ENCODE data around the gene ACTN2.

ACTN2 gene

DNA sequence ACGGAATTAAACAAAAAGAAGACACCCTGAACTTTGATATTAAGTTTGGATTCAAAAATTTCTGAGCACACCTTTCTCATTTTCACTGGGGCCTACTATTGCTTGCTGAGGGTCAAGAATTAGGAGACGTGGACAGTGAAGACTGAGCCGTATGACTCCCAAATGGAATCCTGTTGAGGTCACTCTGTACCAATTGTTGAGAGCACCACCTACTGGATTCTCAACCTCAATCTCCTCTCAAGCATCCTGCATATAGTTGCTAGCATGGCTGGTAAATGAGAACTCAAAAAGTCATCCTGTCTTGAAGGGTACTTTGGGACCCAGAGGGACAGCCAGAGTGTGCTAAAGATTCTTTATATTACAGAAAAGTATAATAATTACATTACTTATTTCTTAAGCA is 88.6 kb downstream of the ACTN2 start:
- DNase-seq (ENCODE audit: low spot score): peak; percentile 22

- no peak for DNase-seq (ENCODE audit: low spot score)
Measured at GRCh38 chr1:236779312-236779711, 93.0 kb downstream of the ACTN2 start.

DNA sequence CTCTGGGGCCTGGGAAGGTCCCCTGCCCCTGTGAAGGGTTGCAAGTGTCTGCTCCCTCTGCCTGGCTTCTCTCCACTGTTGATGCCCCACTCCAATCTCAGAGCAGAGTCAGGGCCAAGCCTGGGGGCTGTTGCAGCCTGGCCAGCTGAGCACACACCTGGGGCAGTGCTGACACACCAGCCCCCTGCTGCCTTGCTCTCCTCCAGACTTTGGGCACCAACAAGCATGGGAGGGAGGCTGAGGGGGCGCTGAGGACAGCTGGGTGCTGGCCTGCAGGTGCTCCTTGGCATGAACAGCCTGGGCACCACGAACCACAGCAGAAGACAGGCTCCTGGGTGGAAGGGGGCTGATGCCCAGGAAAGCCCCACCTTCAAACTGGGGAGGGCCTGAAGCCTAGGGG is 99.2 kb downstream of the ACTN2 start:
- DNase-seq (ENCODE audit: low spot score): no peak

GRCh38 chr1:236786453-236786852 is 100.2 kb downstream of the ACTN2 start:
- DNase-seq (ENCODE audit: low spot score): no peak

DNA sequence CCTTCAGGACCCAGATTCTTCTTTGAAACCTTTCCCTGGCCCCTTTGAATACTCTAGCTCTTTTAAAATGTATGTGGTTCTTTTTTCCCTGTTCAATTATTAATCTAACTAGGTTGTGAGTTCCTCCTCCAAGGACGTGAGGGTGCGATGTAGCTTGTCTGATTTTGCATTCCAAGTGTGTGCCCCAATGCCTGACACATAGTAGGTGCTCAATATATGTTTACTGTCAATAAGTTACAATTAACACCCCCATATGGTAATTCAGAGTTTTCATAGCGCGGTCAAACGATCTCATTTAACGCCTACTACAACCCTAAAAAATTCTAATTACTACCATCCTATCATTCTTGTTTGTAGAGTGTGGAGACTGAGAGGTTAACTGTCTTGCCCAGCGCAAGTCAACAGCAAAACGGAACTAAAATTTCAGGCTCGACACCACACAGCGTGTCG is 108.3 kb downstream of the ACTN2 start:
- DNase-seq (ENCODE audit: low spot score): no peak

- DNase-seq (ENCODE audit: low spot score): peak; percentile 97
Measured at GRCh38 chr1:236795035-236795756, 108.9 kb downstream of the ACTN2 start, which contains the start of gene MTR. TSS of gene MTR (plus strand) at chr1:236795292. CDS start at chr1:236795704, 412 bp downstream.

DNA sequence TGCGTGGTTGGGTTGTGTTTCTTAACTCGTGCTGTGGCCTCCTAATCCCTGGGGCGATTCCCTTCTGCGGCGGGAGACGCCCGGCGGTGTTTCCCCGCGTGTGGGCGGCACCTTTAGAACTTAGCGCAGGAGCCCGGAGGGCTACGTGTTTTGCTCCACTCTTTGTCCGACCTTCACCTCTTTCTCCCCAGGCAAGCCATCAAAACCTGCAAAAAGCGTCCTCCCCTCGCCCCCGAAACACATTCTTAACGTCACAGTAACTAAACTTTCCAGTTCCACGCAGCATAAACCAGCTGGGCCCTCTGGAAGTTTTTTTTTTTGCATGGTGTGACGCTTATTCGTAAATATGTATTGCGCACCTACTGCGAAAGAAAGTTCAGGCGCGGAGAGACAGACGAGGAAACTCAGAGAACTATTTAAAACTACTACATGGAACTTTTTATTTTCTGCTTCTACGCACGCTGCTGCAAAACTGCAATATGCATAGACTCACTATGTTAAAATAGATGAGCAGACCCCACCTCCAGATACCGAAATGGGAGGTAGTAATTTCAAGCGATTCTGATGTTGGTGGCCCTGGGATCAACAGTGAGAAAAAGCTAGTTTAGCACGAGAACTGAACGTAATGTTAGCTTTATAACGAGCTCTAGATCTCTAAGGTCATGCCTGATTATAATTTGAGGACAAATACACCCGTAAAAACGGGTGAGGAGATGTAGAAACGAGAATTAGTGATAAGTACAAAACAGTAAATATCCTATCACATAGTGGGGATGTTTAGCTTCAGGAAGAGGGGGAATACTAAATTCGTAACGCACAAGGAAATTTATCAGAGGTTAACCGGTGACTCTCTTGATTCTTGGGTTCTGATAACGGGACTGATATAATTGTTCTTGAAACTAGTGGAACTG is 109.7 kb downstream of the ACTN2 start:
- DNase-seq (ENCODE audit: low spot score): peak; percentile 9

- no peak for DNase-seq (ENCODE audit: low spot score)
Measured at GRCh38 chr1:236799001-236799400, 112.7 kb downstream of the ACTN2 start.

DNA sequence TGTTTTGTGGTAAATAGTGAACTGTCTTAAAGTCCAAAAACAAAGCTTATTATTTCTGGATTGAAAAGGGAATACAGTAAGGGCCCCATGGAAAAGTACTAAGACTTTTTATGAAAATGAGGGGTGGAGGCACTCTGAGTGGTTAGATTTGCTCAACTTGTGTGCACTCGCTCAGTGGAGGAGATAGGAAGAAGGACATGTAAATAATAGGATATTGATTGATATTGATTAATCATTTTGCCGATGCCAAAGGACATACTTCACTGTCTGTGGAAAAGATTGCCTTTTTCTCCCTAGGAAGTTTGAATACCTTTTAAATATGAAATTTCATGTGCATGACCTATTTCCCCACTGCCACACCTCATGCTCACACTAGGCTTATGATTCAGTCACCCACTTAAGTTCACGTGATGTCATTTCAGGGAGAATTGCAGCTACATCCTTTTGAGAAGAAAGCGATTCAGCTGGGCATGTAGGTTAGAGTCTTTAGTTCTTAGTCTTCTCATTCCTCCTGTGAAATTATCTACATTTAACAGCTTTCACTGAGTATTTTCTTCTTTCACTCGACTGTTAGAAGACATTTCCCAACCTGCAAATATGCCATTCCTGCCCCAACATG is 113.8 kb downstream of the ACTN2 start:
- DNase-seq (ENCODE audit: low spot score): no peak

GRCh38 chr1:236800623-236801022 is 114.3 kb downstream of the ACTN2 start:
- DNase-seq (ENCODE audit: low spot score): no peak

DNA sequence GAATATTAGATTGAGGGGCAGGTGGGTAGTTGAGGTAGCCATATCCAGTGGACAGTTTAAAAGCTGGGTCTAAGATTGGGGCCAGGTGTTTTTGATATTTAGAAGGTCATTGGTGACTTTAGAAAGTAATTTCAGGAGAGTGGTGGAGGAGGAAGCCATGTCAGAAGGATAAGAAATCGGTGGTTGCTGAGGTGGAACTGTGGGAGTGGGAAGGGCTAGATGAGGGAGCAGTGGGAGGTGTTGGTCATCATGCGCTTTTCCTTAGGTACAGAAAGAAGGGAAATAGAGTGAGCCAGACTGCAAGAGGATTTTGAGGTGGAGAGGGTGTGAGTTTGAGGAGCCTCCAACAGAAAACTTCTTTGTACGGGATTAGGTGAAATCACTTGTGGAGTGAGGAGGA is 116.0 kb downstream of the ACTN2 start:
- no peak for DNase-seq (ENCODE audit: low spot score)

DNA sequence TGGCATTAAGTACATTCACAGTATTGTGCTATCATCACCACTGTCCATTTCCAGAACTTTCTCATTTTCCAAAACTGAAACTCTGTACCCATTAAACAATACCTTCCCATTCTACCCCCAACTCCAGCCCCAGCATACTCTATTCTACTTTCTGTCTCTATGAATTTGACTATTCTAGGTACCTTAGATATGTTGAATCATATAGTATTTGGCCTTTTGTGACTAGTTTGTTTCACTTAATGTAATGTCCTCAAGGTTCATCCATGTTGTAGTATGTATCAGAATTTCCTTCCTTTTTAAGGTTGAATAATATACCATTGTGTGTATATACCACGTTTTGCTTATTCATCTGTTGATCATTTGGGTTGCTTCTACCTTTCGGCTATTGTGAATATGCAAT is 120.3 kb downstream of the ACTN2 start:
- no peak for DNase-seq (ENCODE audit: low spot score)

DNA sequence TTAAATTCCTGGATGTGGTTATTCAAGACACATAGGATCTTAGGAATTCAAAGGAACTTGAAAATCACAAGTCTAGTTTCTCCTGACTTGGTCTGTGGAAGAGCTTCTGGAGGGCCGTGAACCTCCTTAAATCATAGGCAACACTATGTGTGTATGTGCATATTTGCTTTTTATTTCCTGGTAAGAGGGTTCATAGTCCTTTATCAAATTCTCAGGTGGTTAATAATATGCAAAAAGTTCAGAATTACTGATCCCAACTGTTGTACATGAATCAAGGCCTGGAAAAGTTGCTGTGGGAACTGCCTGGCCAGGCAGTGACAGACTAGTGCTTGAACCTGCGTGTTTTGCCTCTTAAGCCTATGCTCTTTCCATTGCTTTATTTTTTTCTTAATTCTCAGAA is 121.7 kb downstream of the ACTN2 start:
- no peak for DNase-seq (ENCODE audit: low spot score)

GRCh38 chr1:236808564-236809130 is 122.3 kb downstream of the ACTN2 start:
- no peak for DNase-seq (ENCODE audit: low spot score)

GRCh38 chr1:236809148-236809547 is 122.8 kb downstream of the ACTN2 start:
- no peak for DNase-seq (ENCODE audit: low spot score)

DNA sequence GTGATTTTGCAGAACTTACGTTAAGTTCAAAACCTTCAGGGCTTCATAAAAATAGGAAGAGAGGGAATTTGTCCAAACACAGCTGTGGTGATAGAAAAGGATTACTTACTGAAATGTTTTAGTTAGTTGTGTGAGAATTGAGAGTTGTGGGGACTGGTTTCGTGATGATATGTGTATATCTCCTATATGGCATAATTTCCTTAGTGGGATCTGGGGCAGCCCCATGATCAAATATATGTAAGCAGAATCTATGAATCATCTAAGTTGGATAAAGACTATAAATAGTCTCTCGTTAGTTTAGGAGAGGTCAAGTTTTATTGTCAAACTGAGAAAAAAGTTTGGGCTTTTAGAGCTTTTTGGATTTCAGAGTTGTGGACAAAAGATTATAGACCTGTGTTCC is 123.7 kb downstream of the ACTN2 start:
- no peak for DNase-seq (ENCODE audit: low spot score)

GRCh38 chr1:236812334-236813030 is 126.2 kb downstream of the ACTN2 start:
- no peak for DNase-seq (ENCODE audit: low spot score)

Data from LoVo (cell line).